K562 (cell line): ENCODE measurements around the gene EDEM2. TPM values are rescaled to one million over a fixed set of nuclear protein-coding genes. Genes with fewer than 3 reads are reported as not detected.

Experiments used
- CBFA2T2 ChIP-seq: fragments of 450-650 bp; conservative IDR thresholded peaks from 2 replicates; pipeline ENCODE4 v1.6.1; 2017; ENCODE audit warnings: mild to moderate bottlenecking
- COPS2 ChIP-seq: fragments of 450-650 bp; conservative IDR thresholded peaks from 2 replicates; pipeline ENCODE4 v1.6.1; 2016; ENCODE audit warnings: mild to moderate bottlenecking, moderate library complexity
- MBD2 ChIP-seq: sonication (generic); IDR thresholded peaks from 2 replicates; pipeline ENCODE4 v1.6.1; 2016; ENCODE audit warnings: low read depth, borderline replicate concordance
- NONO ChIP-seq, 2 experiments: fragments of 200-400 bp in 1 of 2; fragments of 450-650 bp in 1 of 2; formaldehyde crosslinking in 1 of 2; IDR thresholded peaks; 2 replicates each; pipeline ENCODE4 v1.6.1; 2017; ENCODE audit warnings: low read depth in 2 of 2, mild to moderate bottlenecking in 2 of 2, moderate library complexity in 2 of 2, low read length in 1 of 2
- RBM15 ChIP-seq: fragments of 200-400 bp; formaldehyde crosslinking; IDR thresholded peaks from 2 replicates; pipeline ENCODE4 v1.6.1; 2018; ENCODE audit warnings: mild to moderate bottlenecking, low read length, moderate library complexity; ENCODE audit not compliant: insufficient read depth
- SMARCB1 ChIP-seq: IDR thresholded peaks from 2 replicates; pipeline ENCODE4 v1.6.1; 2011; ENCODE audit warnings: improper control_type of control experiment, low read depth; ENCODE audit not compliant: insufficient read length
- SMC3 ChIP-seq: conservative IDR thresholded peaks from 2 replicates; pipeline ENCODE4 v1.6.1; 2011; ENCODE audit warnings: low read depth, low read length, improper control_type of control experiment; ENCODE audit not compliant: insufficient read depth
- ZNF143 ChIP-seq: sonication (generic); formaldehyde crosslinking; IDR thresholded peaks from 2 replicates; pipeline ENCODE4 v1.9.0; 2022; ENCODE audit warnings: mild to moderate bottlenecking, missing genetic modification reagents
- ZNF707 ChIP-seq: fragments of 250-450 bp; sonication (Bioruptor Pico); conservative IDR thresholded peaks from 2 replicates; pipeline ENCODE4 v1.8.0; 2022; ENCODE audit warnings: inconsistent platforms, mild to moderate bottlenecking, moderate library complexity
- ZNF785 ChIP-seq: fragments of 250-450 bp; sonication (Bioruptor Pico); IDR thresholded peaks from 2 replicates; pipeline ENCODE4 v1.4.0; 2020; ENCODE audit warnings: mild to moderate bottlenecking
- polyA plus RNA-seq, 8 experiments: library from polyadenylated mRNA; depleted of rRNA in 4 of 8; stranded (reverse) in 5 of 8; unstranded in 3 of 8; fragments of >200 nt; fragmentation: Nextera tagmentation in 2 of 8; fragmentation: Illumina TruSeq in 1 of 8; extraction: Ambion mirVana in 2 of 8; extraction: Trizol in 1 of 8; gene quantifications; 2 replicates each; pipeline versions ENCODE4 v1.2.1 to v1.2.3, GENCODE V29; 2011 to 2014; ENCODE audit warnings: inconsistent platforms in 1 of 8, missing spikeins in 1 of 8
- total RNA-seq, 7 experiments: library from RNA; depleted of rRNA in 6 of 7; stranded (reverse); fragments of >200 nt in 6 of 7; fragmentation: Illumina TruSeq in 2 of 7; extraction: Trizol in 2 of 7; gene quantifications; 2 replicates each; pipeline versions ENCODE4 v1.2.1 to v1.2.3, GENCODE V29; 2011 to 2021; ENCODE audit warnings: low replicate concordance in 1 of 7
- TF ChIP-seq, protein P1 (sequence below): sonication (generic); formaldehyde crosslinking; IDR thresholded peaks from 2 replicates; pipeline ENCODE4 v1.8.0; 2023; ENCODE audit warnings: missing genetic modification reagents, mild to moderate bottlenecking, borderline replicate concordance
- TF ChIP-seq, protein P2 (sequence below): fragments of 250-450 bp; sonication (Bioruptor Pico); IDR thresholded peaks from 2 replicates; pipeline ENCODE4 v1.4.0; 2020; ENCODE audit warnings: mild to moderate bottlenecking, moderate library complexity
- TF ChIP-seq, protein P3 (sequence below): fragments of 200-800 bp; sonication (Bioruptor generic); IDR thresholded peaks from 2 replicates; pipeline ENCODE4 v1.6.1; 2016; ENCODE audit warnings: missing genetic modification characterization, missing compliant biosample characterization

EDEM2 gene
- total and polyA plus RNA-seq, 9 of the 15 experiments (the other 6 are each of a cell fraction or from before 2014, with no cell fraction given) = 6.9 to 11.0 (median 9.7) TPM

DNA sequence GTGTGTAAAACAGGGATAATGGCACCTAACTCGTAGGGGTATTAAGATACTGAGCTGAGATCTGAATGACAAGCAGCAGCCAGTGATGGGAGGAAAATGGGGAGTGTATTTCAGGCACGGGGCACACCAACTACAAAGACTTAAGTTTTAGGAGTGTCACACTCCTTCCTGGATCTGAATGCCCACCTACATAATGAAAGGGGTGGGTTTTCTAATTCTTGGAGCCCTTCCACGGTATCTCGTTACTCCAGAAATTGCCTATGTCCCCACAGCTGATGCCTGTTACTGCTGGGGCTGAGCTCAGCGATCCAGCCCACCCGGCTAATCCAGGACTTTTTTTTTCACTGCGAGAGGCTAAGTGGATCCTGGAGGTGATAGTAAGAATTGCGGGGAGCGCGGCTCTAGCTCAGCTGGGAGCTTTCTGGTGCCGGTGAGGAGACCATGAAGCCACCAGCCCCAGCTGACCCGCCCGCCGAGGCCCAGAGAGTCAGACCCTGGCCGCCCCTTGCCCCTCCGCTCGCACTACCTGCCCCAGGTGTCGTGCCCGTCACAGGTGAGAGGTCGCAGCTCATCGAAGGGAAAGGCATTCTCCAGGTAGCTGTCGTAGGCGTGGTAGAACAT, 727 bp downstream of the EDEM2 start (continued):
- TF ChIP-seq COPS2 (no peak), SMC3 (no peak), NONO (IDR thresholded peaks at IDR 0.05; ENCODE audit: low read depth in 2 of 2, low read length in 1 of 2) (no peak), RBM15 (no peak), ZNF785 (CRISPR knock-in tag) (no peak), ZNF707 (CRISPR knock-in tag) (no peak), CBFA2T2 (no peak), ZNF143 (CRISPR knock-in tag) (no peak), MBD2 (no peak), SMARCB1 (no peak)
- TF ChIP-seq, protein P1, sequence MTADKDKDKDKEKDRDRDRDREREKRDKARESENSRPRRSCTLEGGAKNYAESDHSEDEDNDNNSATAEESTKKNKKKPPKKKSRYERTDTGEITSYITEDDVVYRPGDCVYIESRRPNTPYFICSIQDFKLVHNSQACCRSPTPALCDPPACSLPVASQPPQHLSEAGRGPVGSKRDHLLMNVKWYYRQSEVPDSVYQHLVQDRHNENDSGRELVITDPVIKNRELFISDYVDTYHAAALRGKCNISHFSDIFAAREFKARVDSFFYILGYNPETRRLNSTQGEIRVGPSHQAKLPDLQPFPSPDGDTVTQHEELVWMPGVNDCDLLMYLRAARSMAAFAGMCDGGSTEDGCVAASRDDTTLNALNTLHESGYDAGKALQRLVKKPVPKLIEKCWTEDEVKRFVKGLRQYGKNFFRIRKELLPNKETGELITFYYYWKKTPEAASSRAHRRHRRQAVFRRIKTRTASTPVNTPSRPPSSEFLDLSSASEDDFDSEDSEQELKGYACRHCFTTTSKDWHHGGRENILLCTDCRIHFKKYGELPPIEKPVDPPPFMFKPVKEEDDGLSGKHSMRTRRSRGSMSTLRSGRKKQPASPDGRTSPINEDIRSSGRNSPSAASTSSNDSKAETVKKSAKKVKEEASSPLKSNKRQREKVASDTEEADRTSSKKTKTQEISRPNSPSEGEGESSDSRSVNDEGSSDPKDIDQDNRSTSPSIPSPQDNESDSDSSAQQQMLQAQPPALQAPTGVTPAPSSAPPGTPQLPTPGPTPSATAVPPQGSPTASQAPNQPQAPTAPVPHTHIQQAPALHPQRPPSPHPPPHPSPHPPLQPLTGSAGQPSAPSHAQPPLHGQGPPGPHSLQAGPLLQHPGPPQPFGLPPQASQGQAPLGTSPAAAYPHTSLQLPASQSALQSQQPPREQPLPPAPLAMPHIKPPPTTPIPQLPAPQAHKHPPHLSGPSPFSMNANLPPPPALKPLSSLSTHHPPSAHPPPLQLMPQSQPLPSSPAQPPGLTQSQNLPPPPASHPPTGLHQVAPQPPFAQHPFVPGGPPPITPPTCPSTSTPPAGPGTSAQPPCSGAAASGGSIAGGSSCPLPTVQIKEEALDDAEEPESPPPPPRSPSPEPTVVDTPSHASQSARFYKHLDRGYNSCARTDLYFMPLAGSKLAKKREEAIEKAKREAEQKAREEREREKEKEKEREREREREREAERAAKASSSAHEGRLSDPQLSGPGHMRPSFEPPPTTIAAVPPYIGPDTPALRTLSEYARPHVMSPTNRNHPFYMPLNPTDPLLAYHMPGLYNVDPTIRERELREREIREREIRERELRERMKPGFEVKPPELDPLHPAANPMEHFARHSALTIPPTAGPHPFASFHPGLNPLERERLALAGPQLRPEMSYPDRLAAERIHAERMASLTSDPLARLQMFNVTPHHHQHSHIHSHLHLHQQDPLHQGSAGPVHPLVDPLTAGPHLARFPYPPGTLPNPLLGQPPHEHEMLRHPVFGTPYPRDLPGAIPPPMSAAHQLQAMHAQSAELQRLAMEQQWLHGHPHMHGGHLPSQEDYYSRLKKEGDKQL (CRISPR knock-in tag) = no peak
- TF ChIP-seq, protein P2, sequence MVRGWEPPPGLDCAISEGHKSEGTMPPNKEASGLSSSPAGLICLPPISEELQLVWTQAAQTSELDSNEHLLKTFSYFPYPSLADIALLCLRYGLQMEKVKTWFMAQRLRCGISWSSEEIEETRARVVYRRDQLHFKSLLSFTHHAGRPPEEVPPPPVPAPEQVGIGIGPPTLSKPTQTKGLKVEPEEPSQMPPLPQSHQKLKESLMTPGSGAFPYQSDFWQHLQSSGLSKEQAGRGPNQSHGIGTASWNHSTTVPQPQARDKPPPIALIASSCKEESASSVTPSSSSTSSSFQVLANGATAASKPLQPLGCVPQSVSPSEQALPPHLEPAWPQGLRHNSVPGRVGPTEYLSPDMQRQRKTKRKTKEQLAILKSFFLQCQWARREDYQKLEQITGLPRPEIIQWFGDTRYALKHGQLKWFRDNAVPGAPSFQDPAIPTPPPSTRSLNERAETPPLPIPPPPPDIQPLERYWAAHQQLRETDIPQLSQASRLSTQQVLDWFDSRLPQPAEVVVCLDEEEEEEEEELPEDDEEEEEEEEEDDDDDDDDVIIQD (CRISPR knock-in tag) = no peak
- TF ChIP-seq, protein P3, sequence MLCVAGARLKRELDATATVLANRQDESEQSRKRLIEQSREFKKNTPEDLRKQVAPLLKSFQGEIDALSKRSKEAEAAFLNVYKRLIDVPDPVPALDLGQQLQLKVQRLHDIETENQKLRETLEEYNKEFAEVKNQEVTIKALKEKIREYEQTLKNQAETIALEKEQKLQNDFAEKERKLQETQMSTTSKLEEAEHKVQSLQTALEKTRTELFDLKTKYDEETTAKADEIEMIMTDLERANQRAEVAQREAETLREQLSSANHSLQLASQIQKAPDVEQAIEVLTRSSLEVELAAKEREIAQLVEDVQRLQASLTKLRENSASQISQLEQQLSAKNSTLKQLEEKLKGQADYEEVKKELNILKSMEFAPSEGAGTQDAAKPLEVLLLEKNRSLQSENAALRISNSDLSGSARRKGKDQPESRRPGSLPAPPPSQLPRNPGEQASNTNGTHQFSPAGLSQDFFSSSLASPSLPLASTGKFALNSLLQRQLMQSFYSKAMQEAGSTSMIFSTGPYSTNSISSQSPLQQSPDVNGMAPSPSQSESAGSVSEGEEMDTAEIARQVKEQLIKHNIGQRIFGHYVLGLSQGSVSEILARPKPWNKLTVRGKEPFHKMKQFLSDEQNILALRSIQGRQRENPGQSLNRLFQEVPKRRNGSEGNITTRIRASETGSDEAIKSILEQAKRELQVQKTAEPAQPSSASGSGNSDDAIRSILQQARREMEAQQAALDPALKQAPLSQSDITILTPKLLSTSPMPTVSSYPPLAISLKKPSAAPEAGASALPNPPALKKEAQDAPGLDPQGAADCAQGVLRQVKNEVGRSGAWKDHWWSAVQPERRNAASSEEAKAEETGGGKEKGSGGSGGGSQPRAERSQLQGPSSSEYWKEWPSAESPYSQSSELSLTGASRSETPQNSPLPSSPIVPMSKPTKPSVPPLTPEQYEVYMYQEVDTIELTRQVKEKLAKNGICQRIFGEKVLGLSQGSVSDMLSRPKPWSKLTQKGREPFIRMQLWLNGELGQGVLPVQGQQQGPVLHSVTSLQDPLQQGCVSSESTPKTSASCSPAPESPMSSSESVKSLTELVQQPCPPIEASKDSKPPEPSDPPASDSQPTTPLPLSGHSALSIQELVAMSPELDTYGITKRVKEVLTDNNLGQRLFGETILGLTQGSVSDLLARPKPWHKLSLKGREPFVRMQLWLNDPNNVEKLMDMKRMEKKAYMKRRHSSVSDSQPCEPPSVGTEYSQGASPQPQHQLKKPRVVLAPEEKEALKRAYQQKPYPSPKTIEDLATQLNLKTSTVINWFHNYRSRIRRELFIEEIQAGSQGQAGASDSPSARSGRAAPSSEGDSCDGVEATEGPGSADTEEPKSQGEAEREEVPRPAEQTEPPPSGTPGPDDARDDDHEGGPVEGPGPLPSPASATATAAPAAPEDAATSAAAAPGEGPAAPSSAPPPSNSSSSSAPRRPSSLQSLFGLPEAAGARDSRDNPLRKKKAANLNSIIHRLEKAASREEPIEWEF = no peak
